PC-3 (cell line): Measurements from ENCODE around the gene RAB7B. TPM values are rescaled to one million over a fixed set of nuclear protein-coding genes. Genes with fewer than 3 reads are reported as not detected.

Source experiments
- ATAC-seq: fragments of 200-7000 bp; cut with Tn5 transposase; 2 replicates; pipeline ENCODE4 v1.9.1; 2020; ENCODE audit warnings: mild to moderate bottlenecking, moderate library complexity
- BruUV-seq: library from RNA; stranded (reverse); fragments of 400-500 nt; replicated peaks from 2 replicates; lab custom pipeline; 2021; lab: Mats Ljungman, UMichigan
- CTCF ChIA-PET: fragments of 300-600 bp; sonication (Branson Sonifier 250); formaldehyde crosslinking; loops from one replicate; lab custom pipeline; 2022; ENCODE audit warnings: antibody characterized with exemption; lab: Charles Lee
- POLR2A ChIA-PET: fragments of 300-600 bp; sonication (Branson Sonifier 250); formaldehyde crosslinking; loops from one replicate; lab custom pipeline; 2022; ENCODE audit warnings: antibody characterized with exemption; ENCODE audit not compliant: unreplicated experiment; lab: Charles Lee
- DNase-seq: peaks from one replicate; pipeline ENCODE4 v3.0.0-alpha.2; 2015
- H2AFZ ChIP-seq: fragments of 300-600 bp; sonication (generic); 2 replicates; pipeline ENCODE4 v1.6.0; 2016; ENCODE audit warnings: antibody characterized with exemption, low read length
- H3F3A ChIP-seq: fragments of 300-600 bp; sonication (generic); one replicate; pipeline ENCODE4 v1.6.0; 2017; ENCODE audit warnings: antibody characterized with exemption, low read length, control low read depth, mild to moderate bottlenecking; ENCODE audit not compliant: unreplicated experiment
- H3K27ac ChIP-seq: fragments of 300-600 bp; sonication (generic); 2 replicates; pipeline ENCODE4 v1.5.1; 2016; ENCODE audit warnings: mild to moderate bottlenecking, low read length
- H3K27me3 ChIP-seq: fragments of 300-600 bp; sonication (generic); 2 replicates; pipeline ENCODE4 v1.6.1; 2016; ENCODE audit warnings: low read length, mixed read lengths
- H3K36me3 ChIP-seq: fragments of 300-600 bp; sonication (generic); 2 replicates; pipeline ENCODE4 v1.6.1; 2016; ENCODE audit warnings: low read depth, mixed run types, low read length, mixed read lengths
- H3K4me1 ChIP-seq: fragments of 300-600 bp; sonication (generic); 2 replicates; pipeline ENCODE4 v1.5.1; 2016; ENCODE audit warnings: low read length; ENCODE audit not compliant: insufficient read depth
- H3K4me2 ChIP-seq: fragments of 300-600 bp; sonication (generic); 2 replicates; pipeline ENCODE4 v1.6.0; 2016; ENCODE audit warnings: low read length
- H3K4me3 ChIP-seq: fragments of 300-600 bp; sonication (generic); 2 replicates; pipeline ENCODE4 v1.5.1; 2016; ENCODE audit warnings: mild to moderate bottlenecking, low read length, mixed read lengths
- H3K79me2 ChIP-seq: fragments of 300-600 bp; sonication (generic); 2 replicates; pipeline ENCODE4 v1.6.1; 2017; ENCODE audit warnings: low read length, mixed read lengths
- H3K9ac ChIP-seq: fragments of 300-600 bp; sonication (generic); 2 replicates; pipeline ENCODE4 v1.6.0; 2016; ENCODE audit warnings: mild to moderate bottlenecking, low read length
- H3K9me2 ChIP-seq: fragments of 300-600 bp; sonication (generic); replicated peaks from 2 replicates; pipeline ENCODE4 v1.6.1; 2016; ENCODE audit warnings: mixed run types, low read length, mixed read lengths
- H3K9me3 ChIP-seq: fragments of 300-600 bp; sonication (generic); 2 replicates; pipeline ENCODE4 v1.6.1; 2016; ENCODE audit warnings: low read length, mixed read lengths
- H4K20me1 ChIP-seq: fragments of 300-600 bp; sonication (generic); 2 replicates; pipeline ENCODE4 v1.6.1; 2016; ENCODE audit warnings: low read length, mixed read lengths
- EZH2 ChIP-seq: fragments of 300-600 bp; sonication (generic); IDR thresholded peaks from one replicate; pipeline ENCODE4 v1.6.1; 2017; ENCODE audit warnings: antibody characterized with exemption, mild to moderate bottlenecking, low read length; ENCODE audit not compliant: unreplicated experiment
- EZH2phosphoT487 ChIP-seq: fragments of 300-600 bp; sonication (generic); IDR thresholded peaks from 2 replicates; pipeline ENCODE4 v1.6.1; 2018; ENCODE audit warnings: mild to moderate bottlenecking, antibody characterized with exemption, low read length, borderline replicate concordance
- intact Hi-C: fragments of 100-400 bp; cut with micrococcal nuclease; formaldehyde crosslinking; loops from 2 replicates; pipeline ENCODE4 v1.9.0; 2023
- total RNA-seq: library from RNA; depleted of rRNA; stranded (reverse); fragments of >200 nt; gene quantifications from 2 replicates; pipeline ENCODE4 v1.2.3, GENCODE V29; 2014
- TF ChIP-seq, protein P1 (sequence below): fragments of 300-600 bp; sonication (generic); conservative IDR thresholded peaks from 2 replicates; pipeline ENCODE4 v1.5.1; 2017; ENCODE audit warnings: antibody characterized with exemption, low read depth, mild to moderate bottlenecking, low read length

Gene RAB7B
- total RNA-seq, 1 experiment from 2014 or later: not detected

DNA sequence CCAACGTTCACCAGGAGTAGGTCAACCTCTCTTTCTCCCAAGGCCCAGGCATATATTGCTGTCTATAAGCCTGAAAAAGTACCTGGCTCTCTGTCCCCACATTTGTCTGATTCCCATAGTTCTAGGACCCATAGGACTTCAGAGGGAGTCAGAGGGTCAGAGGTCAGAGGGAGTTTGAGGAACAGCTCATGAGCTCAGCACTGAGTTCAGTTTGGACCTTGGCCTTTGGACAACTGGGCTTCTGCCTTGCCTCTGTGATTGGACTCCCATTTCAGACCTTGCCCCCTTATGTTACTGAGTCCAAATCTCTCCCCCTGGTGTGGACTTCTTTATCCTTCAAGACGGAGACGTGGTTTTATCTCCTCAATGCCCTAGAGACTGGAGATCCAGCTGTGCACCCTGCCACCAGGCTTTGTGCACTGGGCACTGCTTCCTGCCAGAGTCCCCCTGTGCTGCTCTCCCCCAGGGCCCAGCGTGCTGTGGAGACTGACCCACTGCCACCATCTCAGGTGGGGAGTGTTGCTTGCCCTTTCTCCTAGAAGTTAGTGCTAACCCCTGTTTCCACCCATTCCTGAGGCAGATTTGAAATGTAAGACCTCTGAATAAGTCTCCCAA is 17.3 kb upstream of the RAB7B start:
- intact Hi-C loops: no loop called here
- no peak overlapping the region for H3K27ac ChIP-seq
- POLR2A ChIA-PET: no interaction called here

DNA sequence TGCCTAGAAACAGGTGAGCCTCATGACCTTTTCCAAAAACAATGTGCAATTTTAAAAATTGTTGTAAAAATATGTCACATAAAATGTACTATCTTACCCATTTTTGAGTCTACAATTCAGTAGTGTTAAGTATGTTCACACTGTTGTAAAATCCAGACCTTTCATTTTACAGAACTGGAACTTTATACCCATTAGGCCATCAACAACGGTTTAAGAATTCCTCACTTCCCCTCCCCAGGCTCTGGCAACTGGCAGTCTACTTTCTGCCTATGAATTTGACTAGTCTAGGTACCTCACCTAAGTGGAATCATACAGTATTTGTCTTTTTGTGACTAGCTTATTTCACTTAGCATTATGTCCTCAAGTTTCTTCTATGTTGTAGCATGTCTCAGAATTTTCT is 11.9 kb upstream of the RAB7B start:
- POLR2A ChIA-PET: no interaction called here
- no peak for ATAC-seq
- BruUV-seq: no TSS peak

More for the DNA sequence above, 17.3 kb upstream of the RAB7B start:
- BruUV-seq: no TSS peak
- Histone ChIP-seq H3K36me3 (no peaks in the 10 kb centered on the region), H2AFZ (no peak overlapping the region), H4K20me1 (no peaks in the 10 kb centered on the region), H3K4me1 (peaks cover 23% of the 10 kb centered on the region), H3K9me3 (no peaks in the 10 kb centered on the region), H3K9me2 (no peaks in the 10 kb centered on the region), H3K4me2 (no peak overlapping the region), H3K4me3 (no peak overlapping the region), H3K27me3 (no peaks in the 10 kb centered on the region), H3F3A (no peaks in the 10 kb centered on the region), H3K9ac (no peak overlapping the region), H3K79me2 (no peaks in the 10 kb centered on the region)
- DNase-seq (no peak), ATAC-seq (no peak)
- TF ChIP-seq EZH2 (no peak), EZH2phosphoT487 (no peak)
- TF ChIP-seq, protein P1, sequence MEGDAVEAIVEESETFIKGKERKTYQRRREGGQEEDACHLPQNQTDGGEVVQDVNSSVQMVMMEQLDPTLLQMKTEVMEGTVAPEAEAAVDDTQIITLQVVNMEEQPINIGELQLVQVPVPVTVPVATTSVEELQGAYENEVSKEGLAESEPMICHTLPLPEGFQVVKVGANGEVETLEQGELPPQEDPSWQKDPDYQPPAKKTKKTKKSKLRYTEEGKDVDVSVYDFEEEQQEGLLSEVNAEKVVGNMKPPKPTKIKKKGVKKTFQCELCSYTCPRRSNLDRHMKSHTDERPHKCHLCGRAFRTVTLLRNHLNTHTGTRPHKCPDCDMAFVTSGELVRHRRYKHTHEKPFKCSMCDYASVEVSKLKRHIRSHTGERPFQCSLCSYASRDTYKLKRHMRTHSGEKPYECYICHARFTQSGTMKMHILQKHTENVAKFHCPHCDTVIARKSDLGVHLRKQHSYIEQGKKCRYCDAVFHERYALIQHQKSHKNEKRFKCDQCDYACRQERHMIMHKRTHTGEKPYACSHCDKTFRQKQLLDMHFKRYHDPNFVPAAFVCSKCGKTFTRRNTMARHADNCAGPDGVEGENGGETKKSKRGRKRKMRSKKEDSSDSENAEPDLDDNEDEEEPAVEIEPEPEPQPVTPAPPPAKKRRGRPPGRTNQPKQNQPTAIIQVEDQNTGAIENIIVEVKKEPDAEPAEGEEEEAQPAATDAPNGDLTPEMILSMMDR: no peak
- CTCF ChIA-PET: interaction anchor here (0.6 kb wide), 1 partner anchor 43 kb away, joined by 3 read pairs; no protein-coding TSS in a partner anchor

GRCh38 chr1:206014601-206015000 is 11.4 kb upstream of the RAB7B start:
- Histone ChIP-seq H3F3A (no peaks in the 10 kb centered on the region), H2AFZ (no peak overlapping the region), H3K9me3 (no peaks in the 10 kb centered on the region), H3K27ac (no peak overlapping the region), H4K20me1 (no peaks in the 10 kb centered on the region), H3K4me1 (no peaks in the 10 kb centered on the region), H3K36me3 (no peaks in the 10 kb centered on the region), H3K4me2 (no peak overlapping the region), H3K27me3 (0 out of 2 replicates have a peak, but pooled peaks cover 5% of the 10 kb centered on the region), H3K4me3 (no peak overlapping the region), H3K79me2 (no peaks in the 10 kb centered on the region), H3K9me2 (no peaks in the 10 kb centered on the region), H3K9ac (no peak overlapping the region)
- ChIA-PET POLR2A (no interaction called here), CTCF (no interaction called here)
- intact Hi-C loops: no loop called here
- TF ChIP-seq EZH2: no peak
- TF ChIP-seq EZH2phosphoT487: no peak
- TF ChIP-seq, protein P1: no peak
- no peak for DNase-seq
- BruUV-seq: no TSS peak
- no peak for ATAC-seq

More for the DNA sequence above, 11.9 kb upstream of the RAB7B start:
- Histone ChIP-seq H3K4me3 (no peak overlapping the region), H3F3A (no peaks in the 10 kb centered on the region), H3K4me1 (no peaks in the 10 kb centered on the region), H3K9me2 (no peaks in the 10 kb centered on the region), H3K36me3 (no peaks in the 10 kb centered on the region), H3K4me2 (no peak overlapping the region), H3K9ac (no peak overlapping the region), H4K20me1 (no peaks in the 10 kb centered on the region), H3K27ac (no peak overlapping the region), H3K79me2 (no peaks in the 10 kb centered on the region), H2AFZ (no peak overlapping the region), H3K9me3 (no peaks in the 10 kb centered on the region), H3K27me3 (0 out of 2 replicates have a peak, but pooled peaks cover 4% of the 10 kb centered on the region)
- intact Hi-C loops: no loop called here
- CTCF ChIA-PET: no interaction called here
- no peak for DNase-seq
- TF ChIP-seq, protein P1: no peak
- TF ChIP-seq EZH2phosphoT487: no peak
- TF ChIP-seq EZH2: no peak
